Progenitor cell of endocrine pancreas (in vitro differentiated cells): ENCODE measurements around the gene GATAD1. TPM values are rescaled to one million over a fixed set of nuclear protein-coding genes. Genes with fewer than 3 reads are reported as not detected.

Experiments used
- DNase-seq: peaks from one replicate; pipeline ENCODE4 v3.0.0; 2021; ENCODE audit warnings: low spot score; ENCODE audit not compliant: unreplicated experiment
- H3K27ac Mint-ChIP-seq: 2 replicates; pipeline ENCODE4 v1.8.0; 2021; ENCODE audit warnings: mild to moderate bottlenecking, moderate library complexity, mixed read lengths
- H3K27me3 Mint-ChIP-seq: 2 replicates; pipeline ENCODE4 v1.8.0; 2021; ENCODE audit warnings: mixed read lengths
- H3K36me3 Mint-ChIP-seq: 2 replicates; pipeline ENCODE4 v1.8.0; 2022; ENCODE audit warnings: mixed read lengths; ENCODE audit not compliant: insufficient read depth
- H3K4me1 Mint-ChIP-seq: 2 replicates; pipeline ENCODE4 v1.8.0; 2021; ENCODE audit warnings: low read depth, mixed read lengths
- H3K4me3 Mint-ChIP-seq: 2 replicates; pipeline ENCODE4 v1.8.0; 2021; ENCODE audit warnings: low read depth, mild to moderate bottlenecking, moderate library complexity, mixed read lengths
- H3K9me3 Mint-ChIP-seq: 2 replicates; pipeline ENCODE4 v1.8.0; 2021; ENCODE audit warnings: low read depth, mixed read lengths
- CTCF ChIP-seq: fragments of 200-600 bp; sonication (generic); IDR thresholded peaks from one replicate; pipeline ENCODE4 v1.5.0; 2021; ENCODE audit warnings: antibody characterized with exemption, mild to moderate bottlenecking; ENCODE audit not compliant: unreplicated experiment
- total RNA-seq: library from RNA; stranded (reverse); gene quantifications from 2 replicates; pipeline ENCODE4 v1.2.1, GENCODE V29; 2021

Gene GATAD1
- total RNA-seq, 1 donor from 2014 or later = 51.0 TPM

- no peaks in the 10 kb centered on the region for H3K36me3 Mint-ChIP-seq
Observed at GRCh38 chr7:92427193-92427592, 20.1 kb upstream of the GATAD1 start.

GRCh38 chr7:92432299-92432946, 14.9 kb upstream of the GATAD1 start:
- no peaks in the 10 kb centered on the region for H3K9me3 Mint-ChIP-seq
- H3K27me3 Mint-ChIP-seq = peaks cover 3% of the 10 kb centered on the region
- H3K27ac Mint-ChIP-seq = no peak overlapping the region
- no peak for TF ChIP-seq CTCF
- H3K4me3 Mint-ChIP-seq = no peak overlapping the region
- H3K4me1 Mint-ChIP-seq = no peaks in the 10 kb centered on the region
- DNase-seq = no peak
- no peaks in the 10 kb centered on the region for H3K36me3 Mint-ChIP-seq

More at GRCh38 chr7:92427193-92427592, 20.1 kb upstream of the GATAD1 start:
- H3K27me3 Mint-ChIP-seq = peaks cover 22% of the 10 kb centered on the region
- no peak for DNase-seq
- no peak overlapping the region for H3K4me3 Mint-ChIP-seq
- H3K9me3 Mint-ChIP-seq = no peaks in the 10 kb centered on the region
- no peak overlapping the region for H3K27ac Mint-ChIP-seq
- H3K4me1 Mint-ChIP-seq = peaks cover 7% of the 10 kb centered on the region
- no peak for TF ChIP-seq CTCF

GRCh38 chr7:92433019-92433418, 14.3 kb upstream of the GATAD1 start:
- Mint-ChIP-seq H3K27ac (no peak overlapping the region), H3K4me3 (no peak overlapping the region), H3K4me1 (no peaks in the 10 kb centered on the region), H3K36me3 (no peaks in the 10 kb centered on the region), H3K27me3 (peaks cover 3% of the 10 kb centered on the region), H3K9me3 (no peaks in the 10 kb centered on the region)
- no peak for DNase-seq
- no peak for TF ChIP-seq CTCF

- no peak overlapping the region for H3K4me3 Mint-ChIP-seq
- no peak for TF ChIP-seq CTCF
Observed at GRCh38 chr7:92435542-92435941, 11.7 kb upstream of the GATAD1 start.

GRCh38 chr7:92436612-92437445, 10.5 kb upstream of the GATAD1 start:
- Mint-ChIP-seq H3K27me3 (peaks cover 3% of the 10 kb centered on the region), H3K4me1 (no peaks in the 10 kb centered on the region), H3K36me3 (no peaks in the 10 kb centered on the region), H3K9me3 (no peaks in the 10 kb centered on the region), H3K27ac (no peak overlapping the region), H3K4me3 (no peak overlapping the region)
- no peak for TF ChIP-seq CTCF
- DNase-seq = no peak

More at GRCh38 chr7:92435542-92435941, 11.7 kb upstream of the GATAD1 start:
- Mint-ChIP-seq H3K27ac (no peak overlapping the region), H3K27me3 (peaks cover 3% of the 10 kb centered on the region), H3K36me3 (no peaks in the 10 kb centered on the region), H3K9me3 (no peaks in the 10 kb centered on the region), H3K4me1 (no peaks in the 10 kb centered on the region)
- DNase-seq = no peak
